ENCODE data around the gene USP21. TPM values are rescaled to one million over a fixed set of nuclear protein-coding genes. Genes with fewer than 3 reads are reported as not detected.

USP21 gene
- total RNA-seq, 1 donor from 2014 or later = 6.7 TPM

DNA sequence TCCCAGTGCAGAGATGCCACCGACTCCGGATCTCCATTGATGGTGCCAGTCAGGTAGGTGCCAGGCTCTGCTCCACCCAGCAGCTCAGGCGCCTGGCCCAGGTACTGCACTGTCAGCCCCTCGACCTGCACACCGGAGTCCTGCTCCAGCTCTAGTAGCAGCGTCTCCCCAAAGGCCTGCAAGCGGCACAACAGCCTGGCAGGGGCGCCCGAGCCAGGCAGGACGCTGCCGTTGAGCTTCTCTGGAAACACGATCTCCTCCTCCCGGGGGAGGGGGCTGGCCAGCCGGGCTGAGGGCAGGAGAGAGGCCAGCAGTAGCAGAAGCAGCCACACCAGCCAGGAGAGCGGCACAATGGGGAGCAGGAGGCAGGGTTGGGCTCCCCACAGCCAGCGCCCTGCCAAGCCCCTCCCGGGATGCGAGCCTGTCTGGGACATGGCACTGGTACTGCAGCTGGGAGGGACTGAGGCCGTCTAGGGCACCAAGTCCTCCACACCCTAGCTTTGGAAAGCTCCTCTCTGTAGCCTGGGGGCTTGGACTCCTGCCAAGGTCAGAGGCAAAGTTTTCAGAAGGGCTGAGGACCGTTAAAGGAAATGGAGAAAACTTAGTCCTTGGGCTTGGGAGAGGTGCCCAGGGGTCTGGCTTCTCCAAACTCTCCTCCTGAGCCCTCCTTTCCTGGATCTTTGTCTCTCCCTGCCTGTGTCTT is 39.0 kb downstream of the USP21 start:
- Histone ChIP-seq H2AFZ (replicated peaks) (peak overlapping the region; percentile 60), H3K4me1 (peaks cover 65% of the 10 kb centered on the region), H3K27ac (no peak overlapping the region), H3K36me3 (no peaks in the 10 kb centered on the region), H3K9me3 (ENCODE audit: low read depth) (no peaks in the 10 kb centered on the region), H3K27me3 (no peaks in the 10 kb centered on the region), H3K4me2 (peak overlapping the region; percentile 83), H3K9ac (no peak overlapping the region), H3F3A (ENCODE audit: low read depth) (peaks cover 42% of the 10 kb centered on the region), H4K20me1 (ENCODE audit: low read depth) (no peaks in the 10 kb centered on the region), H3K79me2 (ENCODE audit: low read depth) (peaks cover 11% of the 10 kb centered on the region), H3K4me3 (peak overlapping the region; percentile 40)
- H3K9me3 Mint-ChIP-seq = no peaks in the 10 kb centered on the region
- peaks cover 61% of the 10 kb centered on the region for H3K4me1 Mint-ChIP-seq
- DNase-seq (ENCODE audit: low spot score) = peak; percentile 87
- H3K27me3 Mint-ChIP-seq (ENCODE audit: insufficient read depth, low read depth) = peaks cover 3% of the 10 kb centered on the region
- no peaks in the 10 kb centered on the region for H3K36me3 Mint-ChIP-seq
- H3K27ac Mint-ChIP-seq = peak overlapping the region; percentile 57
- peak overlapping the region; percentile 28 for H3K4me3 Mint-ChIP-seq
- TF ChIP-seq EZH2 (IDR thresholded peaks at IDR 0.05) = no peak
- TF ChIP-seq, protein P1, sequence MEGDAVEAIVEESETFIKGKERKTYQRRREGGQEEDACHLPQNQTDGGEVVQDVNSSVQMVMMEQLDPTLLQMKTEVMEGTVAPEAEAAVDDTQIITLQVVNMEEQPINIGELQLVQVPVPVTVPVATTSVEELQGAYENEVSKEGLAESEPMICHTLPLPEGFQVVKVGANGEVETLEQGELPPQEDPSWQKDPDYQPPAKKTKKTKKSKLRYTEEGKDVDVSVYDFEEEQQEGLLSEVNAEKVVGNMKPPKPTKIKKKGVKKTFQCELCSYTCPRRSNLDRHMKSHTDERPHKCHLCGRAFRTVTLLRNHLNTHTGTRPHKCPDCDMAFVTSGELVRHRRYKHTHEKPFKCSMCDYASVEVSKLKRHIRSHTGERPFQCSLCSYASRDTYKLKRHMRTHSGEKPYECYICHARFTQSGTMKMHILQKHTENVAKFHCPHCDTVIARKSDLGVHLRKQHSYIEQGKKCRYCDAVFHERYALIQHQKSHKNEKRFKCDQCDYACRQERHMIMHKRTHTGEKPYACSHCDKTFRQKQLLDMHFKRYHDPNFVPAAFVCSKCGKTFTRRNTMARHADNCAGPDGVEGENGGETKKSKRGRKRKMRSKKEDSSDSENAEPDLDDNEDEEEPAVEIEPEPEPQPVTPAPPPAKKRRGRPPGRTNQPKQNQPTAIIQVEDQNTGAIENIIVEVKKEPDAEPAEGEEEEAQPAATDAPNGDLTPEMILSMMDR (IDR thresholded peaks at IDR 0.05) = peak; percentile 32

DNA sequence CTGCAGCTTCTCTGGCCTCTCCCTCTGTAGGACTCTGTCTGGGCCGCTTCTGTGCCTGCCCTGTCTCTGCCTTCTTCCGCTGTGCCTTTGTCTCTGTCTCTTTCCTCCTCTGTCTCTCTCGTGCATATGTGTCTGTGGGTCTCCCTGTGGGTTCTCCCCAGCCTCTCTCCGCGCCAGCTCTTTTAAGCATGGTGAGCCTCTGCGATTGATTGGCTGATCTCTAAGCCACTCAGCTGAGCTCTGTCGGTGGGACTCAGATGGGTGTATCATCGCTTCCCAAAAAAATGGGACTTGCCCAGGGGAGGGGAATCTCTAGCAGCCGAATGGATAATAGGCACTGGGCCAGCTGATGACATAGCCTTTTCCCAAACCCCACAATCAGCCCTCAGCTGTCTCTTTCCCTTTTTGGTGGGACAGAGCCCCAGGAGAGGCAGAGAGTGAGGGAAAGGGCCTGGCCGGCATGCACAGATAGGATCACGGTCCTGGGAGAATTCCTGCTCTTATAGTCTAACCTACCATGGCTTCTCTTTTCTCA is 39.7 kb downstream of the USP21 start, which contains the start of gene ADAMTS4:
ADAMTS4 (minus strand) TSS at position 158 of the 535 bp plus-strand sequence. CDS start 427 bp downstream, outside the sequence.
- H3K79me2 ChIP-seq (ENCODE audit: low read depth) = peaks cover 17% of the 10 kb centered on the region
- peaks cover 45% of the 10 kb centered on the region for H3F3A ChIP-seq (ENCODE audit: low read depth)
- no peak within 1 kb of the TSS for H3K9ac ChIP-seq
- no peaks in the 10 kb centered on the region for H3K9me3 Mint-ChIP-seq
- H3K4me3 ChIP-seq = peak within 1 kb of the TSS; percentile 40
- H3K4me2 ChIP-seq = peak within 1 kb of the TSS; percentile 83
- H3K27ac ChIP-seq = no peak within 1 kb of the TSS
- H3K9me3 ChIP-seq (ENCODE audit: low read depth) = no peaks in the 10 kb centered on the region
- DNase-seq (ENCODE audit: low spot score) = peak; percentile 74
- peak within 1 kb of the TSS; percentile 60 for H2AFZ ChIP-seq (replicated peaks)
- H3K4me1 Mint-ChIP-seq = peaks cover 67% of the 10 kb centered on the region
- H3K4me1 ChIP-seq = peaks cover 66% of the 10 kb centered on the region
- no peaks in the 10 kb centered on the region for H4K20me1 ChIP-seq (ENCODE audit: low read depth)
- H3K27me3 ChIP-seq = no peaks in the 10 kb centered on the region
- H3K4me3 Mint-ChIP-seq = peak within 1 kb of the TSS; percentile 52
- peak within 1 kb of the TSS; percentile 90 for H3K27ac Mint-ChIP-seq
- peaks cover 3% of the 10 kb centered on the region for H3K36me3 ChIP-seq
- peaks cover under 1% of the 10 kb centered on the region for H3K36me3 Mint-ChIP-seq
- TF ChIP-seq EZH2phosphoT487 (IDR thresholded peaks at IDR 0.05) (no peak), EZH2 (IDR thresholded peaks at IDR 0.05) (no peak)
- TF ChIP-seq, protein P1 (IDR thresholded peaks at IDR 0.05) = no peak
- peaks cover 3% of the 10 kb centered on the region for H3K27me3 Mint-ChIP-seq (ENCODE audit: insufficient read depth, low read depth)

DNA sequence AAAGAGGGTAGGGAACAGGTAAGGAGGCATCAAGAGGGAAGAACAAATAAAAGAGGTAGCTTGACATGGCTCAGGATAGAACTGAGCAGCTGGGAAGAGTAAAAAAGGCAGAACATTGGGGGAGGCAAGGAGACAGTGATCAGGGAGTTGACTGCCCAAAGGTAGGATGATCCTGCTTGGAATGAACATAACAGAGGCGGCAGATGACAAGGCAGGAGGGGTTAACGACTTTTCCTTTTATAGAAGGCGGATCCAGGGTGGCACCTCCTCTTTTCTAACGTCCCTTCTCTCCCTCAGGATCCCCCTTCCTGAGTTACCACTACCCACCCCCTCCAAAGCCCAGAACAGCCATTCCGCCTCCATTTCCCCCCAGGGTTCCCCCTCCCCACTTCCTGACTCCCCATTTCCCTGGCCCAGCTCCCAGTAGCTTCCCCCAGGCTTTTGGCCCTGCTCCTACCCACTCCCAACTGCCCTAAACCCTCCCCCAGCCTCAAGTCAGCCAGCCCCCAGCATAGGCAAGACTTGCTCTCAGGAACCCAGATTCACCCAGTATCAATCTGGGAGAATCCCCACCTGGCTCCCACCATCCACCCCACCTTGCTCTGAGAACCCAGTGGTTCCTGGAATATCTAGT is 40.3 kb downstream of the USP21 start:
- H3K9me3 Mint-ChIP-seq = no peaks in the 10 kb centered on the region
- no peak overlapping the region for H3K27ac Mint-ChIP-seq
- DNase-seq (ENCODE audit: low spot score) = no peak
- H3K4me2 ChIP-seq = peak overlapping the region; percentile 83
- peaks cover 70% of the 10 kb centered on the region for H3K4me1 Mint-ChIP-seq
- H3F3A ChIP-seq (ENCODE audit: low read depth) = peaks cover 46% of the 10 kb centered on the region
- peaks cover 24% of the 10 kb centered on the region for H3K79me2 ChIP-seq (ENCODE audit: low read depth)
- peaks cover 6% of the 10 kb centered on the region for H3K36me3 Mint-ChIP-seq
- no peak overlapping the region for H3K9ac ChIP-seq
- no peaks in the 10 kb centered on the region for H4K20me1 ChIP-seq (ENCODE audit: low read depth)
- H3K4me3 ChIP-seq = peak overlapping the region; percentile 40
- H3K27me3 ChIP-seq = no peaks in the 10 kb centered on the region
- H3K27ac ChIP-seq = no peak overlapping the region
- H3K36me3 ChIP-seq = peaks cover 9% of the 10 kb centered on the region
- TF ChIP-seq EZH2phosphoT487 (IDR thresholded peaks at IDR 0.05) = no peak
- peaks cover 66% of the 10 kb centered on the region for H3K4me1 ChIP-seq
- H3K4me3 Mint-ChIP-seq = peak overlapping the region; percentile 52
- H3K9me3 ChIP-seq (ENCODE audit: low read depth) = no peaks in the 10 kb centered on the region
- H2AFZ ChIP-seq (replicated peaks) = peak overlapping the region; percentile 60
- peaks cover 3% of the 10 kb centered on the region for H3K27me3 Mint-ChIP-seq (ENCODE audit: insufficient read depth, low read depth)
